Activated B cell treated with CpG ODN at 0.5 μM for 24 hours (primary cell): ENCODE data around the gene HCN3. TPM values are rescaled to one million over a fixed set of nuclear protein-coding genes. Genes with fewer than 3 reads are reported as not detected.
"Not testable (repeated sequence)": the region's sequence is repeated elsewhere in the genome, so short reads cannot be mapped to it uniquely, and the experiment has no call there.

ENCODE experiments used
- ATAC-seq: fragments of 200-7000 bp; cut with Tn5 transposase; one replicate; pipeline ENCODE4 v1.10.0; 2021; ENCODE audit warnings: low read depth, mild to moderate bottlenecking, moderate library complexity
- CTCF ChIA-PET: fragments of 350-600 bp; sonication (Branson Sonifier 250); formaldehyde crosslinking; loops from one replicate; lab custom pipeline; 2021; ENCODE audit warnings: antibody characterized with exemption; lab: Charles Lee
- POLR2A ChIA-PET: fragments of 350-600 bp; sonication (Branson Sonifier 250); formaldehyde crosslinking; loops from one replicate; lab custom pipeline; 2021; ENCODE audit warnings: antibody characterized with exemption; lab: Charles Lee
- DNase-seq: peaks from one replicate; pipeline ENCODE4 v3.0.0; 2022
- H3K27ac Mint-ChIP-seq: one replicate; pipeline ENCODE4 v1.8.0; 2020; ENCODE audit warnings: mixed read lengths
- H3K27me3 Mint-ChIP-seq: one replicate; pipeline ENCODE4 v1.8.0; 2021; ENCODE audit warnings: mixed read lengths
- H3K36me3 Mint-ChIP-seq: one replicate; pipeline ENCODE4 v1.8.0; 2021; ENCODE audit warnings: low read depth, mixed read lengths
- H3K4me1 Mint-ChIP-seq: one replicate; pipeline ENCODE4 v1.8.0; 2021; ENCODE audit warnings: mixed read lengths
- H3K4me3 Mint-ChIP-seq: one replicate; pipeline ENCODE4 v1.8.0; 2020; ENCODE audit warnings: mild to moderate bottlenecking, mixed read lengths
- H3K9me3 Mint-ChIP-seq: one replicate; pipeline ENCODE4 v1.8.0; 2020; ENCODE audit warnings: mixed read lengths
- intact Hi-C: fragments of 100-400 bp; cut with micrococcal nuclease; formaldehyde crosslinking; loops from one replicate; pipeline ENCODE4 v1.15.1; 2024
- total RNA-seq: library from RNA; stranded (reverse); gene quantifications from 2 replicates; pipeline ENCODE4 v1.2.3, GENCODE V29; 2022
- TF ChIP-seq, protein P1 (sequence below): fragments of 200-600 bp; IDR thresholded peaks from one replicate; pipeline ENCODE4 v1.8.0; 2022; ENCODE audit warnings: antibody characterized with exemption, mild to moderate bottlenecking

The HCN3 gene
- total RNA-seq, 1 donor from 2014 or later: 2.7 TPM

DNA sequence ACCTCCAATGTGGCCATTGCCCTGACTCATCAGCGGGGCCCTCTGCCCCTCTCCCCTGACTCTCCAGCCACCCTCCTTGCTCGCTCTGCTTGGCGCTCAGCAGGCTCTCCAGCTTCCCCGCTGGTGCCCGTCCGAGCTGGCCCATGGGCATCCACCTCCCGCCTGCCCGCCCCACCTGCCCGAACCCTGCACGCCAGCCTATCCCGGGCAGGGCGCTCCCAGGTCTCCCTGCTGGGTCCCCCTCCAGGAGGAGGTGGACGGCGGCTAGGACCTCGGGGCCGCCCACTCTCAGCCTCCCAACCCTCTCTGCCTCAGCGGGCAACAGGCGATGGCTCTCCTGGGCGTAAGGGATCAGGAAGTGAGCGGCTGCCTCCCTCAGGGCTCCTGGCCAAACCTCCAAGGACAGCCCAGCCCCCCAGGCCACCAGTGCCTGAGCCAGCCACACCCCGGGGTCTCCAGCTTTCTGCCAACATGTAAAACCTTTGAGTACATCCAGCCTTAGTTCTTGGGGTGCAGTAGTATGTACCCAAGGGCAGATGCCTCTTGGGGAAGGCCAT, 10.8 kb downstream of the HCN3 start:
- intact Hi-C loops: no loop called here
- CTCF ChIA-PET: no interaction called here
- DNase-seq: no peak
- TF ChIP-seq, protein P1, sequence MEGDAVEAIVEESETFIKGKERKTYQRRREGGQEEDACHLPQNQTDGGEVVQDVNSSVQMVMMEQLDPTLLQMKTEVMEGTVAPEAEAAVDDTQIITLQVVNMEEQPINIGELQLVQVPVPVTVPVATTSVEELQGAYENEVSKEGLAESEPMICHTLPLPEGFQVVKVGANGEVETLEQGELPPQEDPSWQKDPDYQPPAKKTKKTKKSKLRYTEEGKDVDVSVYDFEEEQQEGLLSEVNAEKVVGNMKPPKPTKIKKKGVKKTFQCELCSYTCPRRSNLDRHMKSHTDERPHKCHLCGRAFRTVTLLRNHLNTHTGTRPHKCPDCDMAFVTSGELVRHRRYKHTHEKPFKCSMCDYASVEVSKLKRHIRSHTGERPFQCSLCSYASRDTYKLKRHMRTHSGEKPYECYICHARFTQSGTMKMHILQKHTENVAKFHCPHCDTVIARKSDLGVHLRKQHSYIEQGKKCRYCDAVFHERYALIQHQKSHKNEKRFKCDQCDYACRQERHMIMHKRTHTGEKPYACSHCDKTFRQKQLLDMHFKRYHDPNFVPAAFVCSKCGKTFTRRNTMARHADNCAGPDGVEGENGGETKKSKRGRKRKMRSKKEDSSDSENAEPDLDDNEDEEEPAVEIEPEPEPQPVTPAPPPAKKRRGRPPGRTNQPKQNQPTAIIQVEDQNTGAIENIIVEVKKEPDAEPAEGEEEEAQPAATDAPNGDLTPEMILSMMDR: no peak
- H3K4me1 Mint-ChIP-seq: no peaks in the 10 kb centered on the region
- peaks cover 4% of the 10 kb centered on the region for H3K27me3 Mint-ChIP-seq
- H3K4me3 Mint-ChIP-seq: no peak overlapping the region
- no peaks in the 10 kb centered on the region for H3K9me3 Mint-ChIP-seq
- H3K27ac Mint-ChIP-seq: no peak overlapping the region
- POLR2A ChIA-PET: no interaction called here
- ATAC-seq: no peak
- no peaks in the 10 kb centered on the region for H3K36me3 Mint-ChIP-seq

- intact Hi-C loops, H3K4me3 Mint-ChIP-seq, H3K36me3 Mint-ChIP-seq, ATAC-seq, H3K9me3 Mint-ChIP-seq, DNase-seq, H3K27ac Mint-ChIP-seq, CTCF ChIA-PET, H3K4me1 Mint-ChIP-seq: not testable (repeated sequence)
- peaks cover 24% of the 10 kb centered on the region for H3K27me3 Mint-ChIP-seq
- POLR2A ChIA-PET: interaction anchor here (0.7 to 1.1 kb wide), 2 partner anchors 17 to 33 kb away, joined by 3 read pairs; partner anchors contain the start of gene FDPS
Measured at GRCh38 chr1:155291006-155291405, 13.7 kb downstream of the HCN3 start.

DNA sequence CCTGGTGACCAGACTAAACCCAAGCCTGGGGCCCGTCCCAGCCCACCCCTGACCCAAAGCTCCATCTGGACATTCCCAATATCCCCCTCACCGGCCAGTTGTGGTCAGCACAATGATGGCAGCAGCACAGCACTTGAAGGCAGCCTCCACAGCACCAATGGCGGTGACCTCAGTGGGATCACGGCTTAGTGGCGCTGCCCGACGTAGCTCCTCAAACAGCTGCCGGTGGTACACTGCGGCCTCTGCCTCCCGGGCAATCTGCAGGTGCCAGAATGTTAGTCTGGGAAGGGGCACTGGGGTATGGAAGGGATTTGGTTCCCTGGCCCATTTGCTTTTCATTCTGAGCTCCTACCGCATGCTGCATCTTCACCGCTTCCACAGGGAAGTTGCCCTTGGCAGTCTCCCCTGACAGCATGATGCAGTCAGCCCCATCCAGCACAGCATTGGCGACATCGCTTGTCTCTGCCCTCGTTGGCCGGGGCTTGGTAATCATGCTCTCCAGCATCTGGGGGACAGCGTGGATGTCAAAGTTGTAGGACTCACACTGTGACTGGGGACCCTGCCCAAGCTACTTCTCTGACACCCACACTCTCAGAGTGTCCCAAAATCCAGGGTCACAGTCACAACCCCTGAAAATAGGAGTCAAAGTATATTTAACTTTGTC, 16.0 kb downstream of the HCN3 start:
- ChIA-PET POLR2A (no interaction called here), CTCF (no interaction called here)
- TF ChIP-seq, protein P1: no peak
- intact Hi-C loops: no loop called here
- Mint-ChIP-seq H3K27me3 (peaks cover 35% of the 10 kb centered on the region), H3K9me3 (no peaks in the 10 kb centered on the region), H3K4me3 (no peak overlapping the region), H3K4me1 (peaks cover 6% of the 10 kb centered on the region), H3K27ac (no peak overlapping the region), H3K36me3 (no peaks in the 10 kb centered on the region)
- no peak for DNase-seq
- no peak for ATAC-seq

- intact Hi-C loops: no loop called here
- CTCF ChIA-PET: no interaction called here
- Mint-ChIP-seq H3K4me3 (no peak overlapping the region), H3K9me3 (no peaks in the 10 kb centered on the region), H3K27ac (no peak overlapping the region), H3K27me3 (peaks cover 36% of the 10 kb centered on the region), H3K4me1 (peaks cover 6% of the 10 kb centered on the region), H3K36me3 (no peaks in the 10 kb centered on the region)
- DNase-seq (no peak), ATAC-seq (no peak)
- TF ChIP-seq, protein P1: no peak
- POLR2A ChIA-PET: no interaction called here
Measured at GRCh38 chr1:155294520-155295182, 17.4 kb downstream of the HCN3 start.

GRCh38 chr1:155295183-155295941, 18.1 kb downstream of the HCN3 start:
- POLR2A ChIA-PET: no interaction called here
- peaks cover 6% of the 10 kb centered on the region for H3K4me1 Mint-ChIP-seq
- CTCF ChIA-PET: no interaction called here
- TF ChIP-seq, protein P1: no peak
- peaks cover 36% of the 10 kb centered on the region for H3K27me3 Mint-ChIP-seq
- no peak for DNase-seq
- H3K4me3 Mint-ChIP-seq: no peak overlapping the region
- no peaks in the 10 kb centered on the region for H3K36me3 Mint-ChIP-seq
- intact Hi-C loops: no loop called here
- H3K9me3 Mint-ChIP-seq: no peaks in the 10 kb centered on the region
- no peak for ATAC-seq
- H3K27ac Mint-ChIP-seq: no peak overlapping the region
